Motor neuron (in vitro differentiated cells): ENCODE data around the gene OR13D1. TPM values are rescaled to one million over a fixed set of nuclear protein-coding genes. Genes with fewer than 3 reads are reported as not detected.
A peak's percentile ranks its signal among the peaks of the same experiment; 100 is the strongest.
"Not testable (repeated sequence)": the region's sequence is repeated elsewhere in the genome, so short reads cannot be mapped to it uniquely, and the experiment has no call there.

Experiments used
- ATAC-seq, 8 experiments: fragments of 200-7000 bp; cut with Tn5 transposase; replicated peaks in 6 of 8; 2 replicates each; pipeline ENCODE4 v1.8.0; 2021; ENCODE audit warnings: mild to moderate bottlenecking in 8 of 8, moderate library complexity in 8 of 8
- H3K27ac ChIP-seq, 2 donors: fragments of 250-450 bp; sonication (Bioruptor Pico); 2 replicates each; pipeline ENCODE4 v1.9.0; 2021; ENCODE audit warnings: antibody characterized with exemption in 2 of 2, mild to moderate bottlenecking in 2 of 2, moderate library complexity in 1 of 2
- H3K4me1 ChIP-seq, 2 donors: fragments of 250-450 bp; sonication (Bioruptor Pico); replicated peaks in 1 of 2; 2 replicates each; pipeline ENCODE4 v1.6.1; 2021; ENCODE audit warnings: antibody characterized with exemption in 2 of 2, mild to moderate bottlenecking in 2 of 2, moderate library complexity in 1 of 2
- H3K4me3 ChIP-seq, 5 donors: fragments of 250-450 bp; sonication (Bioruptor Pico); 2 replicates each; pipeline ENCODE4 v1.9.0; 2021; ENCODE audit warnings: antibody characterized with exemption in 5 of 5, mild to moderate bottlenecking in 5 of 5, moderate library complexity in 4 of 5
- WGBS, 10 experiments: fragments of 450-650 bp; shearing (Covaris generic); methylation state at CpG; one replicate each; pipeline ENCODE4 v1.0.0; 2022; 5-methylcytosine and 5-hydroxymethylcytosine counted together
- in situ Hi-C, 9 experiments: fragments of 400-800 bp; cut with MboI; loops; one replicate each; pipeline ENCODE4 v1.15.0; 2021; ENCODE audit warnings: low sequenced_read_pairs in 9 of 9, low pct_unique_long_range_greater_than_20kb in 2 of 9; ENCODE audit not compliant: unreplicated experiment in 9 of 9
- total RNA-seq, 8 experiments: library from RNA; unstranded; fragments of 300-600 nt; gene quantifications; 2 replicates each; pipeline versions ENCODE4 v1.2.3 to v1.2.4, GENCODE V29; 2022

OR13D1 gene, protein sequence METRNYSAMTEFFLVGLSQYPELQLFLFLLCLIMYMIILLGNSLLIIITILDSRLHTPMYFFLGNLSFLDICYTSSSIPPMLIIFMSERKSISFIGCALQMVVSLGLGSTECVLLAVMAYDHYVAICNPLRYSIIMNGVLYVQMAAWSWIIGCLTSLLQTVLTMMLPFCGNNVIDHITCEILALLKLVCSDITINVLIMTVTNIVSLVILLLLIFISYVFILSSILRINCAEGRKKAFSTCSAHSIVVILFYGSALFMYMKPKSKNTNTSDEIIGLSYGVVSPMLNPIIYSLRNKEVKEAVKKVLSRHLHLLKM
- total RNA-seq: 1 to 10 TPM in 1 of 8 experiments, under 1 TPM in 5, not detected in 2; 0.21 to 1.1 (median 0.32) TPM

DNA sequence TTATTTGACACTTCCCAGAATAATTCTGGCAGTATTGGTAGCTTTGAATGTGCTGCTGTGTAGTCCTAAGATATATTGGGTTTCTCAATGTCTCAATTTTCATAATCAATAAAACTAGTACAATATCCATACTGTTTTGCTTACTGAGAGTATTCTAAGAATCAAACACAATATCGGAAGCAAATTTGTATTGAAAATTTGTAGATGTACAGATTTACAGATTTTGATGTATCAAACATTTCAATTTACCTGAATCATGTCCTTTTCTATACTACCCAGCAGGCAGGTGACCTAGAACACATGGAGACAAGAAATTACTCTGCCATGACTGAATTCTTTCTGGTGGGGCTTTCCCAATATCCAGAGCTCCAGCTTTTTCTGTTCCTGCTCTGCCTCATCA lies at the start of gene OR13D1:
OR13D1 (plus strand) TSS at position 301 of the 400 bp plus-strand sequence; CDS start at position 301, 0 bp downstream.
- H3K27ac ChIP-seq: no peak within 1 kb of the TSS
- in situ Hi-C loops: no loop called here
- no peak for ATAC-seq
- no peak within 1 kb of the TSS for H3K4me3 ChIP-seq
- no peaks in the 10 kb centered on the region for H3K4me1 ChIP-seq
- 20 to 100% (median 89%) methylated on average over 1 of the region's 1 CpG; no CpG with 5 or more reads in 1 of the 10 experiments for WGBS, 10 experiments

DNA sequence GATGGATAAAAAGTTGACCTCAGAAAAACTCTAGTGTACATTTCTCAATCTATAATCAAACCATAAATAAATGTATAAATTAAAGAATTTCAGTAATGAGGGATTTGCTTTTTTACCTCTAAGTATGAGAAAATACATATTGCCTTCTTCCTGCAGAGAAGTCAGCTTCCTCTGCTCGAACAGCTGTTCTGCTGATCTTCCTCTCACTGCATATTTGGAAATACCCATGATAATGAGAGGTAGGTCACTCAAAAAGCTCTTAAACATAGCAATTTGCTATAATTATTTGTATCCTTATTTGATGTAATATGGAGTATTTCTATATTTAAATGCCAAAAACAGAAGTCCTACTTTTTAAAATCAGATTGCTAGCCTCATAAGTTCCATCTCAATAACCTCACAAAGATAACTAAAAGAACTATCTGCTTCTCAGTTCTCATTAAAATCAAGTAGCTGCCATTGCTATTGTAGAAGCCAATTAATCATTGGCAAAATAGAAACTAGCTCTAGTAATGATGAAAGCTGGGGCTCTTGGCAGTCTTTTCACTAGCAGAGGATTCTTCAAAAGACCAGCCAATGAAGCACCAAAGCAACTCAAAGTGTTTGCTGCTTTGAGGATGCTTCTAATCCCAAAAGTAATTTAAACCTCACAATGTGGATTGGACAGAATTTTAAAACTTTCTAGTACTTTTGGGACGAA lies 35.7 kb upstream of the OR13D1 start:
- 0 to 50% (median 21%) methylated on average over 1 to 2 of the region's 2 CpGs for WGBS, 10 experiments
- no peak overlapping the region for H3K27ac ChIP-seq
- ATAC-seq: no peak
- in situ Hi-C loops: no loop called here
- no peaks in the 10 kb centered on the region for H3K4me1 ChIP-seq
- H3K4me3 ChIP-seq: no peak overlapping the region

DNA sequence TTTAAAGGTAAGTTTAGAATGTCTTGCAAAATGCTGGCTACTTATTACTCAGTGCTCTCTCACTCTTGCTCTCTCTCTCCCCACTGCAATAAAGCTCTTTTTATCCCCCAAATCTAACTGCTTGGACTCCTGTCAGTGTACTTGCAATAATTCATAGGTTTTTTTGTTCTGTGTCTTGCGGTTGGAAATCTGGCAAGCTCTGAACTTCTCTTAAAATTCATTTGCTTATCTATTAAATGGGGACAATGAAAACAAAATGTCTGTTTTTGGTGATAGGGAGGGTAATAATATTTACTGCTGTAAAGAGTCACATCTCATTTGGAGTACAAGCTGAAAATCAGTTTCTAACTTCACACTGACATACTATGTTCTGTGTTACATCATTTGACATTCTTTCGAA lies 18.7 kb upstream of the OR13D1 start:
- 0 to 100% (median 58%) methylated on average over 1 to 2 of the region's 2 CpGs for WGBS, 10 experiments
- no peak for ATAC-seq
- Histone ChIP-seq H3K27ac (no peak overlapping the region), H3K4me1 (no peaks in the 10 kb centered on the region), H3K4me3 (no peak overlapping the region)
- in situ Hi-C loops: no loop called here

DNA sequence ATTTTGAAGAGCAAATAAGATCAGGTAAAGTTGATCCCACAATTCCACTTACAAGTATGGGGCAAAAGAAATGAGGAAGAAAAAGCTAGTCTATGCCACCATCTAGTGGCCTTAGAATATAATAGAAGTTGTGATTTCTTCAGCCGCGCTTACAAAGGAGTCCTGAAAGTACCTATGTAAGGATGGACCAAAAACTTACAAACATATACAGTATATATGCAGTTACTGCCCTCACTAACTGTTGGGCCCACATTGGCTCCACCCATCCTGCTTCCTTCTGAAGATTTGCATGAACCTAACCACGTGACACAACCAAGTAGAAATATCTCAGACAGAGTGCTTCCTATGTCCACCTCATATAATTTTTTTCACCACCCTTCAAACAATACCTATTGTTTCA lies 11.7 kb upstream of the OR13D1 start:
- in situ Hi-C loops: no loop called here
- Histone ChIP-seq H3K27ac (no peak overlapping the region), H3K4me3 (no peak overlapping the region), H3K4me1 (no peaks in the 10 kb centered on the region)
- peak in 5 of 8 experiments; percentile 39 to 70 (median 56) for ATAC-seq
- 0 to 71% (median 0%) methylated on average over 1 to 3 of the region's 3 CpGs; no CpG with 5 or more reads in 3 of the 10 experiments for WGBS, 10 experiments

DNA sequence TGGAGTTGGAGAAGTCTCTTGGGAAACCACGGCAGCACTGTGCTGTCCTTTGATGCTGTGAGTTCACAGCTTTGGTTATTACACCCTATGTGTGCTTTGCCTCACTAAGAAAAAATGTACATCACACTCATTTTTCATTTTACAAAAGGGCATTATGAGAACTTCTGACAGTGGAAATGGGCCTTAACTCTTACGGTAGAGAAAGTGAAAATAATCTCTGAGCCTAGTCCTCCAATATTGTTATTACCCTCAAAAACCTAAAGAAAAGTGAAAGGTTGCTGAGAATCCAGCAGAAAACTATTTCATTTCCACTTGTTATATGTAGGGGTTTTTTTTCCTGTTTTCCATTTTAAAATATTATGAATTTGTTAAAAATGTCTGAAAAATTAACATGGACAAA lies 8.2 kb upstream of the OR13D1 start:
- in situ Hi-C loops: no loop called here
- WGBS, 10 experiments: 33 to 100% (median 81%) methylated on average over 1 to 2 of the region's 2 CpGs; no CpG with 5 or more reads in 1 of the 10 experiments
- no peak for ATAC-seq
- Histone ChIP-seq H3K4me1 (no peaks in the 10 kb centered on the region), H3K27ac (no peak overlapping the region), H3K4me3 (no peak overlapping the region)

DNA sequence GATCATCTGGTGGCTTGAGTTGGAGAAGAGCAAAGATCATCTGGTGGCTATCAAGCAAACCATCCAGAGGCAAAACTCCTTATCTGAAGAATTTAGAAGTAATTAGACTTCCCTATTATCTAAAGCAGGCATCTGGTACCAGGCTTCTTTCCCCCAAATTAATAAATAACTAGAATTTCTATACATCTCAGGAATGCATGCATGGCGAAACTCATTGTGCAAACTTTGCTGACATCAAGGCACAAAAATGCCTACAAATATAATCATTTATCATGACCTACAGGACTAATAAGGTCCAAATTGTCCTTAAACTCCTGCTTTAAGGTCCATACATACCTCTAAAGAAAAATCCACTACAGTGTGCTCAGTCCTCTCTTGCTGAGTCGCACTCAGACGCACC lies 6.0 kb downstream of the OR13D1 start:
- 57 to 100% (median 75%) methylated on average over 2 to 3 of the region's 3 CpGs; no CpG with 5 or more reads in 1 of the 10 experiments for WGBS, 10 experiments
- H3K4me3 ChIP-seq: no peak overlapping the region
- ATAC-seq: no peak
- no peaks in the 10 kb centered on the region for H3K4me1 ChIP-seq
- in situ Hi-C loops: no loop called here
- no peak overlapping the region for H3K27ac ChIP-seq

DNA sequence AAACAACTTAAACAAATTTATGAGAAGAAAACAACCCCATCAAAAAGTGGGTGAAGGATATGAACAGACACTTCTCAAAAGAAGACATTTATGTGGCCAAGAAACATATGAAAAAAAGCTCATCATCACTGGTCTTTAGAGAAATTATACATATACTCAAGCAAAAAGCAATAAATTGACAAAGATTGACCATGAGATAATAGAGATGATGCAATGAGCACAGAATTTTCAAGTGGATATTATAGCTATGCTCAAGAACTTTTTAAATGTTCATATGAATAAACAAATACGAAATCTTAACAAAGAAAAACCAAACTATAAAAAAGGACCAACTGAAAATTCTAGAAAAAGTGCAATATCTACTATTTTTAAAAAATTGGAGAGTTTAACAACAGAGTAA lies 14.4 kb downstream of the OR13D1 start:
- in situ Hi-C loops, ATAC-seq, H3K4me1 ChIP-seq, H3K4me3 ChIP-seq, H3K27ac ChIP-seq: not testable (repeated sequence)
- WGBS, 10 experiments: 0 to 60% (median 21%) methylated on average over 1 of the region's 1 CpG

DNA sequence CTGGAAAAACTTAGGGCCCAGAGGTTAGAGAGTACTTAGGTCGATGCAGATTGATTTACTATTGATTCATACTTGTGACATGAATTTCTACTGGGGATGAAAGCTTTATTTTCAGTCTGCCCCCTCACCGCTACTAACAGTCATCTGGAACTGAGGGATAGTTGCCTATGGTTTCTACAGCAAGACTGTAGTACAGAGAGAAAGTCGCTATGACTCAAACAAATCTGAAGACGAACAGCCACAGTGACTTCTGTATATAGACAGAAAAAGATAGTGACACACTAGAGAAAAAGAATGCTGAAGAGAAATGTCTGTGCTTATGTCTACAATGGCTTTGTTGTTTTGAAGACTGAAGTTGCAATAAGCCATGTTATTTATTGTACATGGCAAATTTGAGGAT lies 17.3 kb downstream of the OR13D1 start:
- H3K4me3 ChIP-seq: no peak overlapping the region
- ATAC-seq: peak in 1 of 8 experiments; percentile 92
- 15 to 93% (median 83%) methylated on average over 2 to 4 of the region's 4 CpGs; no CpG with 5 or more reads in 1 of the 10 experiments for WGBS, 10 experiments
- no peak overlapping the region for H3K27ac ChIP-seq
- no peaks in the 10 kb centered on the region for H3K4me1 ChIP-seq
- in situ Hi-C loops: no loop called here

DNA sequence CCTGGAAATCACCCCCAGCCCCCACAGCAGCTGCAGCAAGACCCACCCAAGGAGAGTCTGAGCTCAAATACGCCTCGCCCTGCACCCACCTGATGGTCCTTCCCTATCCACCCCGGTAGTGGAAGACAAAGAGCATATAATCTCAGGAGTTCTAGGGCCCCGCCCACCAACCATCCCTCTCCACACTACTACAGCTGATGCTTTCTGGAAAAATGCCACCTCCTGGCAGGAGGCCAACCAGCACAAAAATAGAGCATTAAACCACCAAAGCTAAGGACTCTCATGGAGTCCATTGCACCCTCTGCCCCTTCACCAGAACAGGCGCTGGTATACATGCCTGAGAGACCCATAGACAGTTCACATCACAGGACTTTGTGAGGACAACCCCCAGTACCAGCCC lies 30.7 kb downstream of the OR13D1 start:
- in situ Hi-C loops: no loop called here
- H3K4me3 ChIP-seq: no peak overlapping the region
- H3K27ac ChIP-seq: no peak overlapping the region
- no peaks in the 10 kb centered on the region for H3K4me1 ChIP-seq
- ATAC-seq: no peak
- WGBS, 10 experiments: 82 to 100% (median 100%) methylated on average over 1 to 5 of the region's 5 CpGs; no CpG with 5 or more reads in 6 of the 10 experiments

DNA sequence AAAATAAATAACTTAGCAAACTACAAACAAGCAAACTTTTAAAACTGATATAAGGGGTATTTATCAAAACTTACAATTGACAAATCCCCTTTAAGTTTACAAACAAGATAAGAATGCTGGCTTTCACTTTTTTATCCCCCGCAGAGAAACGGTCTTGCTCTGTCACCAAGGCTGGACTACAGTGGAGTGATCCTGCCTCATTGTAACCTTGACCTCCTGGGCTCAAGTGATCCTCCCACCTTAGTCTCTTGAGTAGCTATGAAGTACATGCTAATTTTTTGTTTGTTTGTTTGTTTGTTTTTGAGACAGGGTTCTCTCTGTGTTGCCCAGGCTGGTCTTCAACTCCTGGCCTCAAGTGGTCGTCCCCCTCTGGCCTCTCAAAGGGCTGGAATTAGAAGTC lies 44.1 kb downstream of the OR13D1 start:
- ATAC-seq: no peak
- H3K4me3 ChIP-seq: no peak overlapping the region
- no peak overlapping the region for H3K27ac ChIP-seq
- H3K4me1 ChIP-seq: no peaks in the 10 kb centered on the region
- in situ Hi-C loops: no loop called here
- WGBS, 10 experiments: 26 to 89% (median 69%) methylated on average over 1 to 3 of the region's 3 CpGs; no CpG with 5 or more reads in 1 of the 10 experiments

DNA sequence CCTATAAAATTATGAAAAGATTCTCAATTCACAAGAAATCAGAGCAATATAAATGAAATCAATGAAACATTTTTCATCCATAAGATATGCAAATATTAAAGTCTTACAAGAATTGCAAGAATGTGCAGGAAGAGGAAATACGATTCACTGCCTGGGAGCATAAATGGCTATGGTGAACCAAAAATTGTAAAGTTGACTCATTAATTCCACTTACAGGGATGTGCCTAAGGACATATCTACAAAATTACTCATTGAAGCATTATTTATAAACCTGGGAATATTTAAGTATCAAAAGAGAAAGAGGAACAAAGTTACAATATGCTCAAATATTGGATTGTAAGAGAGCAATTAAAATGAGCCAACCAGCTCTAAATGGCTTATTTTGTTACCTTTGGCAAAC lies 46.3 kb downstream of the OR13D1 start:
- Histone ChIP-seq H3K4me1 (no peaks in the 10 kb centered on the region), H3K27ac (no peak overlapping the region), H3K4me3 (no peak overlapping the region)
- WGBS, 10 experiments: 0 to 100% (median 78%) methylated on average over 1 of the region's 1 CpG
- in situ Hi-C loops: no loop called here
- peak in 3 of 8 experiments; percentile 12 to 50 (median 49) for ATAC-seq

DNA sequence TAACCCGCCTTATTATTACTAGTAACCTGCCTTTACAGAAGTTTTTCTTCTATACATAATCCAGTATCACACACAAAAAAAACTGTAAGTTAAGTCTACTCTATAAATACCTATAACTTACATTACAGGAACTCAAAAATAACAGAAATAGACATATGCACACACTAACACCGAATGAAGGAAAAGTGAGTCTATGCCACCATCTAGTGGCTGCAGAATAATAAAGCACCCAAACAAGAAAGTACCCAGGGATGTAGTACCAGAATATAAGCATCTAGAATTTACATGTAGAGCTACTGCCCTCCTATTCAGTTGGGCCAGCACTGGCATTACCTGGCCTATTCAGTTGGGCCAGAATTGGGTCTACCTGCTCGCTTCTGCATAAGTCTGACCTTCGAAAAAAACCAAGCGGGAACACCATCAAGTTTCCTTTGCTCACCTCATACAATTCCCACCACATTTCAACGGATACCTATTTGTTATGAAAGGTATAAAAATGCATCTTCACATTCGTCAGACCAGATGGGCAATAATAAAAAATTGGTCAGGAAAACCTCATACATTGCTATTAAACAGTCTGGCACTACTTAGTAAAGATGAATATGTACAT lies 49.2 kb downstream of the OR13D1 start:
- no peak overlapping the region for H3K4me3 ChIP-seq
- in situ Hi-C loops: no loop called here
- no peak overlapping the region for H3K27ac ChIP-seq
- ATAC-seq: peak in 6 of 8 experiments; percentile 14 to 47 (median 26)
- WGBS, 10 experiments: 13 to 100% (median 21%) methylated on average over 1 to 7 of the region's 7 CpGs
- H3K4me1 ChIP-seq: peaks cover 0 to 4% of the 10 kb centered on the region in 2 donors
